Spleen (tissue), 11 donors: ENCODE measurements around the gene XPC. TPM values are rescaled to one million over a fixed set of nuclear protein-coding genes. Genes with fewer than 3 reads are reported as not detected.
A peak's percentile ranks its signal among the peaks of the same experiment; 100 is the strongest.

Experiments used
- DNase-seq: peaks from one replicate; pipeline ENCODE4 v3.0.0-alpha.2; 2020
- H3K27ac ChIP-seq, 8 donors: fragments of 200-600 bp; sonication (generic) in 7 of 8; 1 replicate in 4 of 8; 2 replicates in 4 of 8; pipeline versions ENCODE4 v1.5.0 to v1.8.0; 2016 to 2021; ENCODE audit warnings: inconsistent platforms in 4 of 8, mild to moderate bottlenecking in 4 of 8, moderate library complexity in 1 of 8
- H3K27me3 ChIP-seq, 7 donors: fragments of 200-600 bp; sonication (generic) in 6 of 7; replicated peaks in 1 of 7; 1 replicate in 4 of 7; 2 replicates in 3 of 7; pipeline versions ENCODE4 v1.5.0 to v1.8.0; 2016 to 2021; ENCODE audit warnings: inconsistent platforms in 3 of 7, mild to moderate bottlenecking in 1 of 7
- H3K36me3 ChIP-seq, 6 donors: fragments of 200-600 bp; sonication (generic) in 5 of 6; 1 replicate in 4 of 6; 2 replicates in 2 of 6; pipeline versions ENCODE4 v1.5.0 to v1.8.0; 2016 to 2021; ENCODE audit warnings: inconsistent platforms in 2 of 6
- H3K4me1 ChIP-seq, 6 donors: fragments of 200-600 bp; sonication (generic) in 5 of 6; 1 replicate in 3 of 6; 2 replicates in 3 of 6; pipeline versions ENCODE4 v1.5.0 to v1.8.0; 2016 to 2021; ENCODE audit warnings: inconsistent platforms in 3 of 6
- H3K4me3 ChIP-seq, 8 donors: fragments of 200-600 bp; sonication (generic) in 7 of 8; 1 replicate in 4 of 8; 2 replicates in 4 of 8; pipeline versions ENCODE4 v1.5.0 to v1.8.0; 2016 to 2021; ENCODE audit warnings: inconsistent platforms in 4 of 8, mild to moderate bottlenecking in 4 of 8, moderate library complexity in 2 of 8
- H3K9me3 ChIP-seq, 8 donors: fragments of 200-600 bp; sonication (generic) in 7 of 8; 1 replicate in 4 of 8; 2 replicates in 4 of 8; pipeline versions ENCODE4 v1.5.0 to v1.8.0; 2016 to 2021; ENCODE audit warnings: inconsistent platforms in 4 of 8
- CTCF ChIP-seq, 11 experiments: fragments of 200-600 bp in 7 of 11; fragments of 450-650 bp in 4 of 11; sonication (generic) in 4 of 11; IDR thresholded peaks in 8 of 11; conservative IDR thresholded peaks in 3 of 11; 1 replicate in 7 of 11; 2 replicates in 4 of 11; pipeline versions ENCODE4 v1.4.0 to v1.8.0; 2016 to 2021; ENCODE audit warnings: antibody characterized with exemption in 11 of 11, inconsistent platforms in 4 of 11, mild to moderate bottlenecking in 1 of 11
- POLR2A ChIP-seq, 3 donors: fragments of 450-650 bp; IDR thresholded peaks; one replicate each; pipeline ENCODE4 v1.5.1; 2017; ENCODE audit warnings: antibody characterized with exemption in 3 of 3, mild to moderate bottlenecking in 1 of 3
- POLR2AphosphoS5 ChIP-seq, 3 donors: sonication (generic); formaldehyde crosslinking; IDR thresholded peaks; one replicate each; pipeline ENCODE4 v1.5.1; 2017; ENCODE audit warnings: antibody characterized with exemption in 3 of 3
- WGBS, 5 donors: extraction: QIAGEN DNeasy Blood & Tissue Kit in 3 of 5; methylation state at CpG; one replicate each; pipeline versions ENCODE4 v1.1.5 to v1.1.7; 2013 to 2018; 5-methylcytosine and 5-hydroxymethylcytosine counted together
- intact Hi-C: fragments of 100-400 bp; cut with DNase I; formaldehyde crosslinking; loops from one replicate; pipeline ENCODE4 v1.15.0; 2023; ENCODE audit warnings: low total_unique reads
- polyA plus RNA-seq, 3 donors: library from polyadenylated mRNA; stranded (reverse); fragments of 200-250 nt; gene quantifications; one replicate each; pipeline ENCODE4 v1.2.1, GENCODE V29; 2013
- total RNA-seq, 7 donors: library from RNA; depleted of rRNA in 3 of 7; stranded (reverse); fragments of >200 nt in 3 of 7; fragmentation: NEBNext Ultra II Directional in 4 of 7; extraction: Animal tissue kit (Norgen Biotek cat#: 25700) in 4 of 7; gene quantifications; one replicate each; pipeline versions ENCODE4 v1.1.0 to v1.2.1, GENCODE V29; 2016 to 2021
- donor health status: healthy with polysubstance abuse.
- donor health status: DM: no; HTN: no; CAD: no; lungs with moderate emphysema.
- donor health status: DM: no; HTN: no; CAD: no.
- donor health status: Bipolar disorder and iron deficiency.
- donor health status: healthy.
- donor health status: DM: no; HTN: no; CAD: no.
- donor health status: DM: yes; HTN: yes; CAD: no.

The XPC gene
- total and polyA plus RNA-seq, 10 donors, result 16.1 to 65.6 (median 47.3) TPM

GRCh38 chr3:14157951-14158350 lies 20.4 kb downstream of the XPC start:
- Histone ChIP-seq H3K4me1 (peaks cover 0 to 5% (median 0%) of the 10 kb centered on the region in 6 donors), H3K27me3 (no peaks in the 10 kb centered on the region), H3K27ac (no peak overlapping the region), H3K4me3 (no peak overlapping the region), H3K9me3 (peaks cover 2 to 21% (median 18%) of the 10 kb centered on the region in 8 donors), H3K36me3 (peaks cover 16 to 99% (median 84%) of the 10 kb centered on the region in 6 donors)
- intact Hi-C loops, result no loop called here
- DNase-seq, result no peak
- WGBS, 5 donors, result 96 to 99% (median 98%) methylated on average over 9 of the region's 9 CpGs
- TF ChIP-seq POLR2A (IDR thresholded peaks at IDR 0.05) (no peak), POLR2AphosphoS5 (IDR thresholded peaks at IDR 0.05) (no peak), CTCF (IDR thresholded peaks at IDR 0.05 in 8 of 11, conservative IDR thresholded peaks at IDR 0.05 in 3 of 11) (no peak)

GRCh38 chr3:14156843-14157561 lies 21.4 kb downstream of the XPC start:
- H3K27ac ChIP-seq, result no peak overlapping the region
- peaks cover 2 to 15% (median 14%) of the 10 kb centered on the region in 8 donors for H3K9me3 ChIP-seq
- 93 to 97% (median 94%) methylated on average over 13 of the region's 13 CpGs for WGBS, 5 donors
- no peak overlapping the region for H3K4me3 ChIP-seq
- no peak for TF ChIP-seq POLR2AphosphoS5 (IDR thresholded peaks at IDR 0.05)
- TF ChIP-seq CTCF (IDR thresholded peaks at IDR 0.05 in 8 of 11, conservative IDR thresholded peaks at IDR 0.05 in 3 of 11), result no peak
- no peak for TF ChIP-seq POLR2A (IDR thresholded peaks at IDR 0.05)
- no peak for DNase-seq
- intact Hi-C loops, result no loop called here
- peaks cover 13 to 99% (median 82%) of the 10 kb centered on the region in 6 donors for H3K36me3 ChIP-seq
- no peaks in the 10 kb centered on the region for H3K27me3 ChIP-seq
- H3K4me1 ChIP-seq, result peaks cover 0 to 5% (median 0%) of the 10 kb centered on the region in 6 donors

GRCh38 chr3:14156201-14156600 lies 22.2 kb downstream of the XPC start:
- DNase-seq, result no peak
- peaks cover 12 to 99% (median 82%) of the 10 kb centered on the region in 6 donors for H3K36me3 ChIP-seq
- 96 to 99% (median 97%) methylated on average over 7 of the region's 7 CpGs for WGBS, 5 donors
- H3K9me3 ChIP-seq, result peaks cover 0 to 7% (median 6%) of the 10 kb centered on the region in 8 donors
- H3K27me3 ChIP-seq, result no peaks in the 10 kb centered on the region
- TF ChIP-seq POLR2AphosphoS5 (IDR thresholded peaks at IDR 0.05) (no peak), POLR2A (IDR thresholded peaks at IDR 0.05) (no peak), CTCF (IDR thresholded peaks at IDR 0.05 in 8 of 11, conservative IDR thresholded peaks at IDR 0.05 in 3 of 11) (no peak)
- H3K27ac ChIP-seq, result no peak overlapping the region
- no peak overlapping the region for H3K4me3 ChIP-seq
- peaks cover 0 to 5% (median 0%) of the 10 kb centered on the region in 6 donors for H3K4me1 ChIP-seq
- intact Hi-C loops, result no loop called here

GRCh38 chr3:14154895-14155440 lies 23.4 kb downstream of the XPC start:
- no peaks in the 10 kb centered on the region for H3K9me3 ChIP-seq
- TF ChIP-seq POLR2A (IDR thresholded peaks at IDR 0.05) (no peak), POLR2AphosphoS5 (IDR thresholded peaks at IDR 0.05) (peak in 1 of 3 donors; percentile 8), CTCF (IDR thresholded peaks at IDR 0.05 in 8 of 11, conservative IDR thresholded peaks at IDR 0.05 in 3 of 11) (no peak)
- no peaks in the 10 kb centered on the region for H3K27me3 ChIP-seq
- peaks cover 9 to 99% (median 75%) of the 10 kb centered on the region in 6 donors for H3K36me3 ChIP-seq
- no peak overlapping the region for H3K27ac ChIP-seq
- H3K4me3 ChIP-seq, result no peak overlapping the region
- 71 to 83% (median 75%) methylated on average over 7 of the region's 7 CpGs for WGBS, 5 donors
- intact Hi-C loops, result no loop called here
- H3K4me1 ChIP-seq, result peaks cover 0 to 5% (median 0%) of the 10 kb centered on the region in 6 donors
- no peak for DNase-seq
